H1 (cell line): ENCODE results near the gene TEAD1. TPM values are rescaled to one million over a fixed set of nuclear protein-coding genes. Genes with fewer than 3 reads are reported as not detected.

ENCODE experiments used
- CBX5 ChIP-seq: fragments of 300-800, 300-1000 bp; sonication (generic); IDR thresholded peaks from 2 replicates; pipeline ENCODE4 v1.7.1; 2016; ENCODE audit warnings: antibody characterized with exemption, low read length, low read depth
- CEBPB ChIP-seq: IDR thresholded peaks from 2 replicates; pipeline ENCODE4 v1.6.1; 2012; ENCODE audit warnings: low read depth, low read length
- CHD1 ChIP-seq: IDR thresholded peaks from 2 replicates; pipeline ENCODE4 v1.6.1; 2012; ENCODE audit warnings: low read depth, low read length, improper control_type of control experiment
- CHD2 ChIP-seq: IDR thresholded peaks from 2 replicates; pipeline ENCODE4 v1.6.1; 2012; ENCODE audit warnings: low read length, improper control_type of control experiment
- CTBP2 ChIP-seq: IDR thresholded peaks from 2 replicates; pipeline ENCODE4 v1.7.0; 2011; ENCODE audit warnings: borderline replicate concordance, mild to moderate bottlenecking, moderate library complexity, mixed read lengths, low read length; ENCODE audit not compliant: insufficient read depth, insufficient read length
- HDAC2 ChIP-seq, 2 experiments: fragments of 300-600 bp in 1 of 2; sonication (generic) in 1 of 2; IDR thresholded peaks; 2 replicates each; pipeline ENCODE4 v1.6.1; 2011 to 2012; ENCODE audit warnings: low read depth in 2 of 2, low read length in 2 of 2, mild to moderate bottlenecking in 2 of 2, moderate library complexity in 2 of 2, borderline replicate concordance in 1 of 2, inconsistent platforms in 1 of 2
- POU5F1 ChIP-seq: IDR thresholded peaks from 2 replicates; pipeline ENCODE4 v1.6.1; 2011; ENCODE audit warnings: low read depth, mild to moderate bottlenecking, low read length, moderate library complexity
- RBBP5 ChIP-seq: IDR thresholded peaks from 2 replicates; pipeline ENCODE4 v1.7.1; 2012; ENCODE audit warnings: low read depth, mild to moderate bottlenecking, inconsistent platforms, low read length, moderate library complexity, borderline replicate concordance
- SAP30 ChIP-seq: fragments of 300-600 bp; sonication (generic); IDR thresholded peaks from 2 replicates; pipeline ENCODE4 v1.7.1; 2012; ENCODE audit warnings: low read length, moderate library complexity, mild to moderate bottlenecking, inconsistent platforms; ENCODE audit not compliant: insufficient read depth, insufficient replicate concordance
- TAF7 ChIP-seq: optimal IDR thresholded peaks from 2 replicates; pipeline ENCODE3; 2011; ENCODE audit warnings: low read depth, mild to moderate bottlenecking, inconsistent platforms, low read length, moderate library complexity, borderline replicate concordance
- TCF12 ChIP-seq: IDR thresholded peaks from 2 replicates; pipeline ENCODE4 v1.6.1; 2011; ENCODE audit warnings: low read depth, mild to moderate bottlenecking, low read length
- YY1 ChIP-seq: IDR thresholded peaks from 2 replicates; pipeline ENCODE4 v1.6.1; 2011; ENCODE audit warnings: low read depth, mild to moderate bottlenecking, low read length
- polyA plus RNA-seq, 7 experiments: library from polyadenylated mRNA; depleted of rRNA in 3 of 7; stranded (reverse) in 5 of 7; unstranded in 2 of 7; fragments of >200 nt in 5 of 7; fragments of 200-250 nt in 2 of 7; gene quantifications; 1 replicate in 5 of 7; 2 replicates in 1 of 7; 4 replicates in 1 of 7; pipeline versions ENCODE4 v1.2.1 to v1.2.3, GENCODE V29; 2011 to 2013; ENCODE audit warnings: missing spikeins in 2 of 7, mixed read lengths in 2 of 7
- total RNA-seq: library from RNA; stranded (reverse); fragmentation: NEBNext Ultra II Directional; extraction: Animal tissue kit (Norgen Biotek cat#: 25700); gene quantifications from 2 replicates; pipeline ENCODE4 v1.2.1, GENCODE V29; 2021
- TF ChIP-seq, protein P1 (sequence below): IDR thresholded peaks from 2 replicates; pipeline ENCODE4 v1.6.1; 2012; ENCODE audit warnings: inconsistent platforms
- TF ChIP-seq, protein P2 (sequence below): IDR thresholded peaks from 2 replicates; pipeline ENCODE4 v1.6.1; 2012; ENCODE audit warnings: low read length, inconsistent platforms
- TF ChIP-seq, protein P3 (sequence below): IDR thresholded peaks from 2 replicates; pipeline ENCODE4 v1.6.1; 2012; ENCODE audit warnings: inconsistent platforms

TEAD1 gene
- total and polyA plus RNA-seq, 2 of the 8 experiments (the other 6 are each of a cell fraction or from before 2014, with no cell fraction given), result 15.6 to 67.4 TPM

DNA sequence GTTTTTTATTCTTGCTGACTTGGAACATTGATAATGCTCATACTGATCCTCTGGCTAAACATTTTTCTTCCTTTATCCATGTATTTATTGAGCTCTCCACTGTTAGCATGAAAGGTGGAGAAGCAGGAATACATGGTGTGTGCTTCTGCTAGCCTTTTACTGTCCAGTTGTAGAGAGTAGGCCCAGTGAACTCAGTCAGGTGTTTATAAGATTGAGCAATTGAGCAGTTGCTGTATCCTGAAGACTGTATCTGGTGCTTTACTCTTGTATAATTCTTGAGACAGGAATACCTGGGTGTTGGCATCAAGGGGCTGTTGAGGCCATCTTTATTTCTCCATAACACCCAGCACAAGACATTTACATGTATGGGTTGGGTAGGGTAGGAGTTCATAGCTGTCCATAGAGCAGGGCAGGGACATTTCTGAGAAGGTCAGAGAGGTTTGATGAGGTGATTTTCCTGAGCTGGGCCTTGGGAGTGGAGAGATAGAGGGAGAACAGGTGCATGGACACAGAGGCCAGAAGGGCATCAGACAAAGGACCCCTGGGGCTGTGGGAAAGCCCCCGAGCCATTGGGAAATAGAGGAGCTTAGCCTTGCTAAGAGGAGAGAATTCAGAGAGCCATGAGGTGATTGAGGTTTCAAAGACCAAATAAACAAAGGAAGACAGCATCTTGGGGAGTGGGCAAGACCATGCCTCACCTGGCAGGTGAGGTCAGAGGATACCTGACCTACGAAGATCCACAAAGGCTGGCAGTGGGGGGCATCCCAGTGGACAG, 155.5 kb downstream of the TEAD1 start (continued):
- TF ChIP-seq YY1 (no peak), HDAC2 (IDR thresholded peaks at IDR 0.05; ENCODE audit: borderline replicate concordance in 1 of 2, low read depth in 2 of 2, low read length in 2 of 2) (no peak), CTBP2 (no peak), CEBPB (no peak), POU5F1 (no peak), CHD2 (no peak), TAF7 (no peak), TCF12 (peak; percentile 75; the same call in 1 of the 2 replicates), SAP30 (no peak), CHD1 (no peak), CBX5 (no peak), RBBP5 (no peak)
- TF ChIP-seq, protein P1, sequence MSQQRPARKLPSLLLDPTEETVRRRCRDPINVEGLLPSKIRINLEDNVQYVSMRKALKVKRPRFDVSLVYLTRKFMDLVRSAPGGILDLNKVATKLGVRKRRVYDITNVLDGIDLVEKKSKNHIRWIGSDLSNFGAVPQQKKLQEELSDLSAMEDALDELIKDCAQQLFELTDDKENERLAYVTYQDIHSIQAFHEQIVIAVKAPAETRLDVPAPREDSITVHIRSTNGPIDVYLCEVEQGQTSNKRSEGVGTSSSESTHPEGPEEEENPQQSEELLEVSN, result no peak
- TF ChIP-seq, protein P2, sequence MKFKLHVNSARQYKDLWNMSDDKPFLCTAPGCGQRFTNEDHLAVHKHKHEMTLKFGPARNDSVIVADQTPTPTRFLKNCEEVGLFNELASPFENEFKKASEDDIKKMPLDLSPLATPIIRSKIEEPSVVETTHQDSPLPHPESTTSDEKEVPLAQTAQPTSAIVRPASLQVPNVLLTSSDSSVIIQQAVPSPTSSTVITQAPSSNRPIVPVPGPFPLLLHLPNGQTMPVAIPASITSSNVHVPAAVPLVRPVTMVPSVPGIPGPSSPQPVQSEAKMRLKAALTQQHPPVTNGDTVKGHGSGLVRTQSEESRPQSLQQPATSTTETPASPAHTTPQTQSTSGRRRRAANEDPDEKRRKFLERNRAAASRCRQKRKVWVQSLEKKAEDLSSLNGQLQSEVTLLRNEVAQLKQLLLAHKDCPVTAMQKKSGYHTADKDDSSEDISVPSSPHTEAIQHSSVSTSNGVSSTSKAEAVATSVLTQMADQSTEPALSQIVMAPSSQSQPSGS, result no peak
- TF ChIP-seq, protein P3, sequence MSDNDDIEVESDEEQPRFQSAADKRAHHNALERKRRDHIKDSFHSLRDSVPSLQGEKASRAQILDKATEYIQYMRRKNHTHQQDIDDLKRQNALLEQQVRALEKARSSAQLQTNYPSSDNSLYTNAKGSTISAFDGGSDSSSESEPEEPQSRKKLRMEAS, result peak; percentile 54; the same call in 1 of the 2 replicates
- TF ChIP-seq, all 59 proteins: peak for 3
